GM23338 (cell line): ENCODE measurements around the gene FOXK2. TPM values are rescaled to one million over a fixed set of nuclear protein-coding genes. Genes with fewer than 3 reads are reported as not detected.

Experiments
- ATAC-seq: fragments of 200-7000 bp; cut with Tn5 transposase; 3 replicates; pipeline ENCODE4 v1.9.1; 2020
- DNase-seq: peaks from one replicate; pipeline ENCODE4 v3.0.0-alpha.2; 2015; ENCODE audit warnings: low spot score
- H2AFZ ChIP-seq: fragments of 200-600 bp; sonication (generic); 2 replicates; pipeline ENCODE4 v1.8.0; 2016; ENCODE audit warnings: antibody characterized with exemption, mild to moderate bottlenecking, moderate library complexity
- H3F3A ChIP-seq: fragments of 200-600 bp; sonication (generic); replicated peaks from 2 replicates; pipeline ENCODE4 v1.8.0; 2017; ENCODE audit warnings: antibody characterized with exemption, mixed run types, low read depth
- H3K27ac ChIP-seq: fragments of 200-600 bp; sonication (generic); 2 replicates; pipeline ENCODE4 v1.6.1; 2016; ENCODE audit warnings: low read depth
- H3K27me3 ChIP-seq: fragments of 200-600 bp; sonication (generic); 2 replicates; pipeline ENCODE4 v1.8.0; 2016; ENCODE audit warnings: mild to moderate bottlenecking, mixed run types, moderate library complexity; ENCODE audit not compliant: insufficient read depth
- H3K36me3 ChIP-seq: fragments of 200-600 bp; sonication (generic); 2 replicates; pipeline ENCODE4 v1.8.0; 2016; ENCODE audit warnings: mild to moderate bottlenecking; ENCODE audit not compliant: insufficient read depth
- H3K4me1 ChIP-seq: fragments of 200-600 bp; sonication (generic); 2 replicates; pipeline ENCODE4 v1.8.0; 2016; ENCODE audit warnings: mild to moderate bottlenecking, moderate library complexity; ENCODE audit not compliant: insufficient read depth
- H3K4me2 ChIP-seq: fragments of 200-600 bp; sonication (generic); 2 replicates; pipeline ENCODE4 v1.7.1; 2017; ENCODE audit warnings: mixed run types
- H3K4me3 ChIP-seq: fragments of 200-600 bp; sonication (generic); 2 replicates; pipeline ENCODE4 v1.6.1; 2016; ENCODE audit warnings: mixed run types
- H3K79me2 ChIP-seq: fragments of 200-600 bp; sonication (generic); replicated peaks from 2 replicates; pipeline ENCODE4 v1.8.0; 2017; ENCODE audit warnings: mild to moderate bottlenecking; ENCODE audit not compliant: insufficient read depth
- H3K9me2 ChIP-seq: fragments of 200-600 bp; sonication (generic); 2 replicates; pipeline ENCODE4 v1.8.0; 2017; ENCODE audit not compliant: insufficient read depth
- H4K20me1 ChIP-seq: fragments of 200-600 bp; sonication (generic); replicated peaks from 2 replicates; pipeline ENCODE4 v1.8.0; 2017; ENCODE audit warnings: mild to moderate bottlenecking; ENCODE audit not compliant: insufficient read depth
- H3K27ac Mint-ChIP-seq: 2 replicates; pipeline ENCODE4 v1.8.0; 2020; ENCODE audit warnings: inconsistent platforms, mild to moderate bottlenecking, moderate library complexity, mixed read lengths
- H3K27me3 Mint-ChIP-seq: 3 replicates; pipeline ENCODE4 v1.8.0; 2022; ENCODE audit warnings: low read depth, mild to moderate bottlenecking, moderate library complexity, mixed read lengths, inconsistent platforms; ENCODE audit not compliant: insufficient read depth, poor library complexity
- H3K36me3 Mint-ChIP-seq: 3 replicates; pipeline ENCODE4 v1.8.0; 2021; ENCODE audit warnings: low read depth, mild to moderate bottlenecking, inconsistent platforms, moderate library complexity, mixed read lengths
- H3K4me1 Mint-ChIP-seq: 3 replicates; pipeline ENCODE4 v1.8.0; 2020; ENCODE audit warnings: mild to moderate bottlenecking, inconsistent platforms, mixed read lengths
- H3K4me3 Mint-ChIP-seq: 3 replicates; pipeline ENCODE4 v1.8.0; 2021; ENCODE audit warnings: moderate library complexity, mild to moderate bottlenecking, inconsistent platforms, mixed read lengths
- H3K9me3 Mint-ChIP-seq: 3 replicates; pipeline ENCODE4 v1.8.0; 2020; ENCODE audit warnings: moderate library complexity, mild to moderate bottlenecking, inconsistent platforms, mixed read lengths
- CREB1 ChIP-seq: fragments of 250-450 bp; sonication (Bioruptor Pico); IDR thresholded peaks from 2 replicates; pipeline ENCODE4 v1.5.0; 2020; ENCODE audit warnings: low read depth, mild to moderate bottlenecking, moderate library complexity
- EZH2 ChIP-seq: fragments of 200-600 bp; sonication (generic); IDR thresholded peaks from one replicate; pipeline ENCODE4 v1.8.0; 2017; ENCODE audit warnings: antibody characterized with exemption, mild to moderate bottlenecking, low read depth; ENCODE audit not compliant: unreplicated experiment
- POLR2AphosphoS5 ChIP-seq: IDR thresholded peaks from 2 replicates; pipeline ENCODE4 v1.6.1; 2016; ENCODE audit warnings: antibody characterized with exemption, low read depth
- REST ChIP-seq: IDR thresholded peaks from one replicate; pipeline ENCODE4 v1.6.1; 2018; ENCODE audit warnings: antibody characterized with exemption; ENCODE audit not compliant: unreplicated experiment
- ZNF114 ChIP-seq: fragments of 250-450 bp; sonication (Bioruptor Pico); IDR thresholded peaks from 2 replicates; pipeline ENCODE4 v1.5.0; 2020; ENCODE audit warnings: mild to moderate bottlenecking, moderate library complexity
- ZNF331 ChIP-seq: fragments of 250-450 bp; sonication (Bioruptor Pico); IDR thresholded peaks from 2 replicates; pipeline ENCODE4 v1.5.0; 2020; ENCODE audit warnings: low read depth, mild to moderate bottlenecking, moderate library complexity
- ZNF462 ChIP-seq: fragments of 250-450 bp; sonication (Bioruptor Pico); IDR thresholded peaks from 2 replicates; pipeline ENCODE4 v1.5.0; 2020; ENCODE audit warnings: mild to moderate bottlenecking, moderate library complexity
- polyA plus RNA-seq: library from polyadenylated mRNA; unstranded; fragments of >200 nt; fragmentation: Nextera tagmentation; extraction: Ambion mirVana; gene quantifications from 2 replicates; pipeline ENCODE4 v1.2.1, GENCODE V29; 2016
- total RNA-seq: library from RNA; depleted of rRNA; stranded (reverse); fragments of >200 nt; shearing (Covaris generic); gene quantifications from 2 replicates; pipeline ENCODE4 v1.2.3, GENCODE V29; 2014

Gene FOXK2
- total and polyA plus RNA-seq, 2 experiments from 2014 or later, result 12.3 to 66.0 TPM

GRCh38 chr17:82598256-82599119 lies 79.0 kb downstream of the FOXK2 start (continued):
- TF ChIP-seq ZNF462 (CRISPR knock-in tag), result no peak
- no peak for TF ChIP-seq EZH2

GRCh38 chr17:82599674-82600661 lies 80.4 kb downstream of the FOXK2 start:
- Histone ChIP-seq H3K4me2 (no peak overlapping the region), H3K27ac (no peak overlapping the region), H3K27me3 (no peaks in the 10 kb centered on the region), H3K4me3 (no peak overlapping the region), H3K4me1 (no peaks in the 10 kb centered on the region), H2AFZ (no peak overlapping the region), H3K36me3 (peaks cover 38% of the 10 kb centered on the region), H3K79me2 (peaks cover 14% of the 10 kb centered on the region), H4K20me1 (peaks cover 2% of the 10 kb centered on the region; the same call in 1 of the 2 replicates), H3F3A (peaks cover 5% of the 10 kb centered on the region; the same call in 1 of the 2 replicates), H3K9me2 (no peaks in the 10 kb centered on the region)
- no peak overlapping the region for H3K27ac Mint-ChIP-seq
- ATAC-seq, result no peak
- DNase-seq, result no peak
- no peak for TF ChIP-seq POLR2AphosphoS5
- no peak for TF ChIP-seq ZNF114 (CRISPR knock-in tag)
- no peak for TF ChIP-seq CREB1 (CRISPR knock-in tag)
- no peak for TF ChIP-seq ZNF331 (CRISPR knock-in tag)
- TF ChIP-seq REST, result no peak
- H3K36me3 Mint-ChIP-seq, result peaks cover 74% of the 10 kb centered on the region
- H3K4me1 Mint-ChIP-seq, result peaks cover 6% of the 10 kb centered on the region; the same call in 2 of the 3 replicates
- H3K9me3 Mint-ChIP-seq, result no peaks in the 10 kb centered on the region
- H3K27me3 Mint-ChIP-seq, result peaks cover 15% of the 10 kb centered on the region
- no peak overlapping the region for H3K4me3 Mint-ChIP-seq
